ENCODE data around the gene ETV3. TPM values are rescaled to one million over a fixed set of nuclear protein-coding genes. Genes with fewer than 3 reads are reported as not detected.
A peak's percentile ranks its signal among the peaks of the same experiment; 100 is the strongest.

The ETV3 gene
- total RNA-seq, 2 experiments from 2014 or later = 27.8 to 32.8 TPM

GRCh38 chr1:157142765-157143423 lies 4.7 kb upstream of the ETV3 start:
- CTCF ChIA-PET = interaction anchor here (1.9 to 13.1 kb wide), 2 partner anchors 15 to 53 kb away, joined by 12 to 118 read pairs; no protein-coding TSS in a partner anchor
- Mint-ChIP-seq H3K36me3 (peaks cover 2% of the 10 kb centered on the region), H3K27me3 (no peaks in the 10 kb centered on the region), H3K4me3 (no peak overlapping the region), H3K9me3 (ENCODE audit: low read depth) (no peaks in the 10 kb centered on the region), H3K4me1 (peaks cover 24% of the 10 kb centered on the region), H3K27ac (no peak overlapping the region)
- ATAC-seq = no peak
- DNase-seq = no peak

DNA sequence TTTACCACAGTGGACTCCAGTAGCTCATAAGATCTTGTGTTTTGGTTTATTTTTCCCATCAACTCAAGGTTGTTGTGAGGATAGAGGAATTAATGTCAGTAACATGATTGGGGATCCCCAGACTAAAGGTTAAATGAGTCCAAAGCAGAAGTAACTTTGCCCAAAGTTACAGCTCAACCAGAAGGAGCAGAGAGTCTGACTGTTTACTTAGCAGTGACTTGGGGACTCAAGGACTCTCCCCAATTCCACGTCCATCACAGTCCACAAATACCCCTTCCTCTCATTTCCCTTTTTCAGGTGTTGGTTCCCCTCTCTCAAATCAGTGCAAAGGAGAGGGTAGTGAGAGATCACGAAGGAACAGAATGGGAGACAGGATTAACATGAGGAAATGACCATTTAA lies 4.0 kb upstream of the ETV3 start:
- Mint-ChIP-seq H3K36me3 (peaks cover 7% of the 10 kb centered on the region), H3K9me3 (ENCODE audit: low read depth) (no peaks in the 10 kb centered on the region), H3K27me3 (no peaks in the 10 kb centered on the region), H3K4me3 (no peak overlapping the region), H3K27ac (no peak overlapping the region), H3K4me1 (peaks cover 27% of the 10 kb centered on the region)
- no peak for DNase-seq
- ATAC-seq = no peak
- CTCF ChIA-PET = interaction anchor here (1.9 to 13.1 kb wide), 2 partner anchors 15 to 52 kb away, joined by 12 to 118 read pairs; no protein-coding TSS in a partner anchor

GRCh38 chr1:157141212-157141855 lies 3.1 kb upstream of the ETV3 start:
- Mint-ChIP-seq H3K9me3 (ENCODE audit: low read depth) (no peaks in the 10 kb centered on the region), H3K4me3 (no peak overlapping the region), H3K27me3 (no peaks in the 10 kb centered on the region), H3K27ac (no peak overlapping the region), H3K4me1 (peaks cover 35% of the 10 kb centered on the region), H3K36me3 (peaks cover 7% of the 10 kb centered on the region)
- ATAC-seq (no peak), DNase-seq (no peak)
- CTCF ChIA-PET = interaction anchor here (1.9 to 13.1 kb wide), 2 partner anchors 16 to 51 kb away, joined by 12 to 118 read pairs; no protein-coding TSS in a partner anchor

- DNase-seq = no peak
- no peaks in the 10 kb centered on the region for H3K9me3 Mint-ChIP-seq (ENCODE audit: low read depth)
- H3K4me1 Mint-ChIP-seq = peaks cover 47% of the 10 kb centered on the region
- H3K36me3 Mint-ChIP-seq = peaks cover 19% of the 10 kb centered on the region
- CTCF ChIA-PET = interaction anchor here (8.9 to 13.1 kb wide), 2 partner anchors 17 to 50 kb away, joined by 81 to 118 read pairs; no protein-coding TSS in a partner anchor
- H3K4me3 Mint-ChIP-seq = peak overlapping the region; percentile 70
- H3K27ac Mint-ChIP-seq = peak overlapping the region; percentile 11
- no peak for ATAC-seq
- no peaks in the 10 kb centered on the region for H3K27me3 Mint-ChIP-seq
These were observed 1.9 kb upstream of the ETV3 start for GRCh38 chr1:157140063-157140588.

DNA sequence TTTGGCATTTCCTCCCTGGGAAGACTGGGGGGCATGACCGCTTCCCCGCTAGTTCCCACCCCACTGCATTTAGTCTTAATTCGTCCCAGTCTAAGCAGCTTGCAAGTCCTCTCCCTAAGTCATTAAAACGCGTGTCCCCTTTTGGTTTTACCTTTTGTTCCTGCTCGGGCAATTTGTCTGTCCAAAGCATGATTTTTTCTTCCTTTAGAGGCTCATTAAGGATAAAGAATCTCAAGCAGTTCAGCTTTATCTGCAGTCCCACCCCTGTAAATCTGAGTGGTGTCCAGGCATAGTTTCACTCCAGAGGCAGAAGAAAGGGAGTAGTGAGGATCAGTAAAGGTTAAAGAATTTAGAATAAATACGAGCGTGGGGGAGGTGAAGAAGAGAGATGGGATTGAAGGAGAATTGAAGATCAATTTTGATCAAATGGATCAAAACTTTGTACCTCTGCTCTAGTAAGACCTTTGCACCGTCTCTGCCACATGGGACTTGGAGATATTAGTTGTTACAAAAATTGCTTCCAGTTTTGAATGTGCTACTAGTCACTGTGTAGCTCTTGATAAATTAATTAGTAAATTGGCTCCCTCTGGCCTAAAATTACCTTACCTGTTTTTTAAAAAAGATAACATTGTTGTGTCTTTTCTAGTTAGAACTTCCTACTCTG lies 989 bp upstream of the ETV3 start:
- ATAC-seq = no peak
- H3K27me3 Mint-ChIP-seq = no peaks in the 10 kb centered on the region
- H3K4me1 Mint-ChIP-seq = peaks cover 57% of the 10 kb centered on the region
- CTCF ChIA-PET = interaction anchor here (1.4 to 13.1 kb wide), 3 partner anchors 18 to 49 kb away, joined by 4 to 118 read pairs (median 81); no protein-coding TSS in a partner anchor
- H3K36me3 Mint-ChIP-seq = peaks cover 27% of the 10 kb centered on the region
- no peaks in the 10 kb centered on the region for H3K9me3 Mint-ChIP-seq (ENCODE audit: low read depth)
- no peak for DNase-seq
- peak overlapping the region; percentile 70 for H3K4me3 Mint-ChIP-seq
- H3K27ac Mint-ChIP-seq = peak overlapping the region; percentile 75

DNA sequence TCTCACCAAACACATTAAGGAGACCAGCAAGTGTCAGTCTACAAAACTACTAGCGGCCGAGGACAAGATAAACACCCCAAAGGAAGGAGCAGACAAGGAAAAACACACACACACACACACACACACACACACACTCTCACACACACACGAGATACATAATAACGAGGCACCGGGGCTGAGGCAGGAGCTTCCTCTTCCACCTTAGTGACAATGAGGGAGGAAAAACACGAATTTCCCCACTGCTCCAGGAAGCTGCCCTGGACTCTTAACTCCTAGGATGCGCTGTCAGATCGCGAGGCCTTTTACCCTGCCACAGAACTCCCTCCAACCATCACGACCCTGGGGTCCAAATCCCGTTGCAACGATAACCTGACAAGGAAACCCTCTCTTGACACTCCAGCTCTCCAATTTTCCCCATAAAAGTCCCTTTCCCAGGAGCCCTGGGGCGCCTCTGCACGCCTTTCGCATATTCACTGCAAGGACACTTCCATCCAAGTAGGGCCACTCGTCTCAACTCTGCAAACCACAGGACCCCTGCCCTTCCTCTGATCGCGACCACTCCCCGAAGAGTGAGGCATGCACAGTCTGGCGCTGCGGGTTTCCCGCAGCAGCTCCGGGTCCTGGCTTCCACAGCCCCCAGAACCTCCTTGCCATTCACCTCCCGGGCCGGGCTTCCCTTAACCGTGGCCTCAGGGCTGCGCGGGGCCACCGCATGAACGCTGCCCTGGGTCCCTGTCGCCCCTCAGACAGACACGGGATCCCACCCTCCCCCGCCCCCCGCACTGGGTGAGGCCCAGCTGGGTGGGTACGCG lies 581 bp downstream of the ETV3 start:
- peaks cover 70% of the 10 kb centered on the region for H3K4me1 Mint-ChIP-seq
- no peak for DNase-seq
- peak overlapping the region; percentile 97 for H3K4me3 Mint-ChIP-seq
- no peaks in the 10 kb centered on the region for H3K9me3 Mint-ChIP-seq (ENCODE audit: low read depth)
- no peaks in the 10 kb centered on the region for H3K27me3 Mint-ChIP-seq
- H3K36me3 Mint-ChIP-seq = peaks cover 42% of the 10 kb centered on the region
- CTCF ChIA-PET = interaction anchor here (8.9 to 13.1 kb wide), 2 partner anchors 20 to 48 kb away, joined by 81 to 118 read pairs; no protein-coding TSS in a partner anchor
- H3K27ac Mint-ChIP-seq = peak overlapping the region; percentile 86
- no peak for ATAC-seq

DNA sequence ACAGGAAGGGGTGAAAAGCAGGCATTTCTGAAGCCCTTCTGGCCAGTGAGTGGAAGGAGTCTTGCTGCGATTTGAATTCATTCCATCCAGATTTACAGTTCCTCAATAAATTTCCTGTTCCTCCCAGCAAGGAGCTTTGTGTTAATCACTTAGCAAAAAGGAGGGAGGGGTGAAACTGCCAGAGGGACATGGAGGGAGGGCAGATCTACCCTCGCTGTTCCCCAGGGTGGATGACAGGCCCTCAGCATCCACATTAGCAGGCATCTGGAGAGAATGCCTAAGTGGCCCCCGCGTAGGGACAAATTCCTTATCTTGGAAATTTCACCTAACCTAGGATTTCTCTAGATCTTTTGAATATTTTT lies 1.2 kb downstream of the ETV3 start:
- H3K27ac Mint-ChIP-seq = peak overlapping the region; percentile 86
- DNase-seq = no peak
- CTCF ChIA-PET = interaction anchor here (8.9 to 13.1 kb wide), 2 partner anchors 21 to 47 kb away, joined by 81 to 118 read pairs; no protein-coding TSS in a partner anchor
- no peaks in the 10 kb centered on the region for H3K9me3 Mint-ChIP-seq (ENCODE audit: low read depth)
- H3K36me3 Mint-ChIP-seq = peaks cover 48% of the 10 kb centered on the region
- H3K4me1 Mint-ChIP-seq = peaks cover 71% of the 10 kb centered on the region
- H3K27me3 Mint-ChIP-seq = no peaks in the 10 kb centered on the region
- ATAC-seq = no peak
- H3K4me3 Mint-ChIP-seq = peak overlapping the region; percentile 97

- H3K4me1 Mint-ChIP-seq = peaks cover 79% of the 10 kb centered on the region
- H3K36me3 Mint-ChIP-seq = peaks cover 57% of the 10 kb centered on the region
- DNase-seq (no peak), ATAC-seq (no peak)
- H3K4me3 Mint-ChIP-seq = peak overlapping the region; percentile 97
- H3K27me3 Mint-ChIP-seq = no peaks in the 10 kb centered on the region
- CTCF ChIA-PET = interaction anchor here (1.2 to 13.1 kb wide), 4 partner anchors 15 to 297 kb away, joined by 3 to 118 read pairs (median 42); no protein-coding TSS in a partner anchor
- no peaks in the 10 kb centered on the region for H3K9me3 Mint-ChIP-seq (ENCODE audit: low read depth)
- H3K27ac Mint-ChIP-seq = peak overlapping the region; percentile 69
These were observed 2.1 kb downstream of the ETV3 start for GRCh38 chr1:157136133-157136532.

DNA sequence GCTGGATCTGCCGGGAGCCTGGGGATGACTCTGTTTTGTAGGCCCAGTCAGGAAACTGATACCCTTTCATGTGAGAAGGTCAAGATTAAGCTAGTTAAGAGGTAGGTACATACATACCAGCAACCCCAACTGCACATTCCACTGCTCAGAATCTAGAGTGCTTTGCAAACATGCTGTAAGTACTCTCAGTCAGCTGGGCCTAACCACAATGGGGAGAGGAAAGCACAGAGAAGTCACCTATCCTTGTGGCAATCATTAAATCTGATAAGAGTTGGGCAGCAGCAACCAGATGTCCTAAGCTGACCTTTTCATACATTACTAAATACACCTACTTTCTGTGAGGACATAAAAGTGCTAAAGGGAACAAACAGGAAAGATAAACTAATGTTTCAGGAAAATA lies 2.5 kb downstream of the ETV3 start:
- Mint-ChIP-seq H3K36me3 (peaks cover 58% of the 10 kb centered on the region), H3K9me3 (ENCODE audit: low read depth) (no peaks in the 10 kb centered on the region), H3K27ac (peak overlapping the region; percentile 27), H3K27me3 (no peaks in the 10 kb centered on the region), H3K4me1 (peaks cover 78% of the 10 kb centered on the region), H3K4me3 (peak overlapping the region; percentile 97)
- CTCF ChIA-PET = interaction anchor here (1.1 to 13.1 kb wide), 5 partner anchors 12 to 297 kb away, joined by 3 to 118 read pairs (median 3); no protein-coding TSS in a partner anchor
- ATAC-seq (no peak), DNase-seq (no peak)

- DNase-seq = no peak
- peak overlapping the region; percentile 27 for H3K27ac Mint-ChIP-seq
- no peak for ATAC-seq
- H3K36me3 Mint-ChIP-seq = peaks cover 62% of the 10 kb centered on the region
- H3K4me3 Mint-ChIP-seq = no peak overlapping the region
- CTCF ChIA-PET = interaction anchor here (1.1 to 13.1 kb wide), 5 partner anchors 12 to 296 kb away, joined by 3 to 118 read pairs (median 3); no protein-coding TSS in a partner anchor
- H3K4me1 Mint-ChIP-seq = peaks cover 74% of the 10 kb centered on the region
- H3K9me3 Mint-ChIP-seq (ENCODE audit: low read depth) = no peaks in the 10 kb centered on the region
- H3K27me3 Mint-ChIP-seq = no peaks in the 10 kb centered on the region
These were observed 3.1 kb downstream of the ETV3 start for GRCh38 chr1:157135070-157135469.

DNA sequence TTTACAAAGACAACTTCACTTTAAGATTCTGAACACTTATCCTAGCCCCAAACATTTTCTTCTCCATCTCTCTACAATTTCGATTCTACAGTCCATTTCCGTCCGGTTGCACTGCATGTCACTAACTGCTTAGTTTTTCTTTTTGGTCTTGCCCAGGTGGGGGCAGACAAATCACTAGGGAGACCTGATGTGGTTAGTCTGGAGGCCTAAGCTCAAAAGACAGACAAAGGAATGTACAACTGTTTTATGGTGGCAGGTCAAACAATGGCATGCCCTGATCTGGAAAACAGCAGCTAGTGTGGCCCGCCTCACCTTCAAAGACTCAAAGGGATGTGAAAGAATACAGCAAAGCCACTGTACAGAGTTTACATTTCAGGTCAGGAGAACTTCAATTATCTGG lies 3.8 kb downstream of the ETV3 start:
- Mint-ChIP-seq H3K9me3 (ENCODE audit: low read depth) (no peaks in the 10 kb centered on the region), H3K4me3 (peak overlapping the region; percentile 14), H3K4me1 (peaks cover 68% of the 10 kb centered on the region), H3K27ac (peak overlapping the region; percentile 56), H3K36me3 (peaks cover 64% of the 10 kb centered on the region), H3K27me3 (no peaks in the 10 kb centered on the region)
- CTCF ChIA-PET = interaction anchor here (1.0 to 13.1 kb wide), 3 partner anchors 18 to 45 kb away, joined by 3 to 118 read pairs (median 81); no protein-coding TSS in a partner anchor
- ATAC-seq (no peak), DNase-seq (no peak)

DNA sequence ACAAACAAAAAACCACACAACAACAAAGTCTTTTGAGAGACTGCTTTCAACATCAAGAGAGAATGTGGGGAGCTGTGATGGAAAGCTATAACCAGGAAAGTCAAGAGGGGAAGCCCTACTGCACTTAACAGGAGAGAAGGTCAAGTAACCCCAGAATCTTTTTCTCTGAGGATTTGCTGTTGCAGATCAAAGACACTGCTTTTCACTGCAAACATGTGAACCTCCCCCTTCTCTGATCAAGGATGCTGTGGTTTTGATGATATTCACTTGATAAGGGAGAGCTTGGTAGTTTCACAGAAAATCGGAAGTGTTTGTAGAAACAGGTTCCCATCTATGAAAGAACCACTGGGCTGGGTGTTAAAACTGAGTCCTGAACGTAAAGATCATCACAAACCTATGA lies 4.8 kb downstream of the ETV3 start:
- Mint-ChIP-seq H3K4me1 (peaks cover 61% of the 10 kb centered on the region), H3K4me3 (peak overlapping the region; percentile 56), H3K36me3 (peaks cover 66% of the 10 kb centered on the region), H3K27ac (peak overlapping the region; percentile 56), H3K9me3 (ENCODE audit: low read depth) (no peaks in the 10 kb centered on the region), H3K27me3 (no peaks in the 10 kb centered on the region)
- no peak for DNase-seq
- ATAC-seq = no peak
- CTCF ChIA-PET = interaction anchor here (1.0 to 13.1 kb wide), 3 partner anchors 19 to 44 kb away, joined by 3 to 118 read pairs (median 81); no protein-coding TSS in a partner anchor

Measured in activated CD8-positive, alpha-beta memory T cell treated with anti-CD3 and anti-CD28 coated beads, Interleukin-2, amount 10 ng/mL, durations not matched to agents 7 days and 5 days (primary cell).